ENCODE measurements around the gene EFHD1. TPM values are rescaled to one million over a fixed set of nuclear protein-coding genes. Genes with fewer than 3 reads are reported as not detected.

EFHD1 gene
- total RNA-seq, 1 experiment from 2014 or later: 0.47 TPM

- no peaks in the 10 kb centered on the region for H3K9me3 Mint-ChIP-seq (ENCODE audit: low read depth, unreplicated experiment)
- intact Hi-C loops (cut with micrococcal nuclease; ENCODE audit: unreplicated experiment): loop anchor here (10.0 kb wide), 1 partner anchor 420 kb away; no protein-coding TSS in a partner anchor
- no peaks in the 10 kb centered on the region for H3K4me1 Mint-ChIP-seq (ENCODE audit: low read depth, unreplicated experiment)
- H3K27ac Mint-ChIP-seq (ENCODE audit: unreplicated experiment): no peak overlapping the region
- no peak overlapping the region for H3K4me3 Mint-ChIP-seq (ENCODE audit: low read depth, unreplicated experiment)
- H3K36me3 Mint-ChIP-seq (ENCODE audit: insufficient read depth, unreplicated experiment): peaks cover 6% of the 10 kb centered on the region
- H3K27me3 Mint-ChIP-seq (ENCODE audit: unreplicated experiment): peaks cover 20% of the 10 kb centered on the region
- DNase-seq: no peak
- CTCF ChIA-PET: interaction anchor here (1.6 kb wide), 1 partner anchor 12 kb away, joined by 4 read pairs; no protein-coding TSS in a partner anchor
- BruUV-seq (replicated peaks): no TSS peak
- TF ChIP-seq, protein P1, sequence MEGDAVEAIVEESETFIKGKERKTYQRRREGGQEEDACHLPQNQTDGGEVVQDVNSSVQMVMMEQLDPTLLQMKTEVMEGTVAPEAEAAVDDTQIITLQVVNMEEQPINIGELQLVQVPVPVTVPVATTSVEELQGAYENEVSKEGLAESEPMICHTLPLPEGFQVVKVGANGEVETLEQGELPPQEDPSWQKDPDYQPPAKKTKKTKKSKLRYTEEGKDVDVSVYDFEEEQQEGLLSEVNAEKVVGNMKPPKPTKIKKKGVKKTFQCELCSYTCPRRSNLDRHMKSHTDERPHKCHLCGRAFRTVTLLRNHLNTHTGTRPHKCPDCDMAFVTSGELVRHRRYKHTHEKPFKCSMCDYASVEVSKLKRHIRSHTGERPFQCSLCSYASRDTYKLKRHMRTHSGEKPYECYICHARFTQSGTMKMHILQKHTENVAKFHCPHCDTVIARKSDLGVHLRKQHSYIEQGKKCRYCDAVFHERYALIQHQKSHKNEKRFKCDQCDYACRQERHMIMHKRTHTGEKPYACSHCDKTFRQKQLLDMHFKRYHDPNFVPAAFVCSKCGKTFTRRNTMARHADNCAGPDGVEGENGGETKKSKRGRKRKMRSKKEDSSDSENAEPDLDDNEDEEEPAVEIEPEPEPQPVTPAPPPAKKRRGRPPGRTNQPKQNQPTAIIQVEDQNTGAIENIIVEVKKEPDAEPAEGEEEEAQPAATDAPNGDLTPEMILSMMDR (IDR thresholded peaks at IDR 0.05; ENCODE audit: unreplicated experiment): no peak
These were observed 28.9 kb upstream of the EFHD1 start for GRCh38 chr2:232604535-232604934.

GRCh38 chr2:232607011-232607410, 26.4 kb upstream of the EFHD1 start:
- BruUV-seq (replicated peaks): no TSS peak
- peaks cover 6% of the 10 kb centered on the region for H3K36me3 Mint-ChIP-seq (ENCODE audit: insufficient read depth, unreplicated experiment)
- H3K4me1 Mint-ChIP-seq (ENCODE audit: low read depth, unreplicated experiment): no peaks in the 10 kb centered on the region
- TF ChIP-seq, protein P1 (IDR thresholded peaks at IDR 0.05; ENCODE audit: unreplicated experiment): no peak
- intact Hi-C loops (cut with micrococcal nuclease; ENCODE audit: unreplicated experiment): loop anchor here (5.0 to 10.0 kb wide), 2 partner anchors 65 to 418 kb away; no protein-coding TSS in a partner anchor
- no peak overlapping the region for H3K4me3 Mint-ChIP-seq (ENCODE audit: low read depth, unreplicated experiment)
- peaks cover 20% of the 10 kb centered on the region for H3K27me3 Mint-ChIP-seq (ENCODE audit: unreplicated experiment)
- DNase-seq: no peak
- CTCF ChIA-PET: interaction anchor here (0.9 kb wide), 1 partner anchor 1085 kb away, joined by 5 read pairs; no protein-coding TSS in a partner anchor
- no peak overlapping the region for H3K27ac Mint-ChIP-seq (ENCODE audit: unreplicated experiment)
- no peaks in the 10 kb centered on the region for H3K9me3 Mint-ChIP-seq (ENCODE audit: low read depth, unreplicated experiment)

DNA sequence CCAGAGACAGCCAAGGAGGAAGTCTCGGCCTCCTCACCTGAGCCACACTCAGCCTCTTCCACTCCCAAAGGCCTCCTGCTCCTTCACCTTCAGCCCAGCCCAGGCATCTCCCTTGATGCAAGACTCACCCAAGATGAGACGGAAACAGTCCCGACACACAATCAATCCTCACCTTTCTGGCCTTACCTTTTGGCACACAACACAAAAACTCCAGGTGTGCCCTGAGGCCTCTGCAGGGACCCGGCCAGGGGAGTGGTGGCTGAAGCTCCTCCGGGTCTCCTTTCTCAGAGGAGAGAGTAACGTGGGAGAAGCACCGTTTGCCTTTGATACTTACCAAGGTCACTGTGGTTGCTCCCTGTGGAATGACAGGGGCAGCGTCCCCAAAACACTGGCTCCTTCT, 23.8 kb upstream of the EFHD1 start:
- intact Hi-C loops (cut with micrococcal nuclease; ENCODE audit: unreplicated experiment): loop anchor here (5.0 to 10.0 kb wide), 3 partner anchors 63 to 645 kb away; partner anchors contain the start of gene ATG16L1
- DNase-seq: no peak
- Mint-ChIP-seq H3K4me1 (ENCODE audit: low read depth, unreplicated experiment) (peaks cover 9% of the 10 kb centered on the region), H3K36me3 (ENCODE audit: insufficient read depth, unreplicated experiment) (peaks cover 6% of the 10 kb centered on the region), H3K27ac (ENCODE audit: unreplicated experiment) (no peak overlapping the region), H3K9me3 (ENCODE audit: low read depth, unreplicated experiment) (no peaks in the 10 kb centered on the region), H3K4me3 (ENCODE audit: low read depth, unreplicated experiment) (no peak overlapping the region), H3K27me3 (ENCODE audit: unreplicated experiment) (peaks cover 4% of the 10 kb centered on the region)
- no TSS peak for BruUV-seq (replicated peaks)
- TF ChIP-seq, protein P1 (IDR thresholded peaks at IDR 0.05; ENCODE audit: unreplicated experiment): no peak
- CTCF ChIA-PET: no interaction called here

GRCh38 chr2:232610081-232610480, 23.3 kb upstream of the EFHD1 start:
- Mint-ChIP-seq H3K36me3 (ENCODE audit: insufficient read depth, unreplicated experiment) (peaks cover 6% of the 10 kb centered on the region), H3K4me3 (ENCODE audit: low read depth, unreplicated experiment) (no peak overlapping the region), H3K9me3 (ENCODE audit: low read depth, unreplicated experiment) (no peaks in the 10 kb centered on the region), H3K27me3 (ENCODE audit: unreplicated experiment) (no peaks in the 10 kb centered on the region), H3K27ac (ENCODE audit: unreplicated experiment) (no peak overlapping the region), H3K4me1 (ENCODE audit: low read depth, unreplicated experiment) (peaks cover 9% of the 10 kb centered on the region)
- no TSS peak for BruUV-seq (replicated peaks)
- DNase-seq: no peak
- TF ChIP-seq, protein P1 (IDR thresholded peaks at IDR 0.05; ENCODE audit: unreplicated experiment): no peak
- intact Hi-C loops (cut with micrococcal nuclease; ENCODE audit: unreplicated experiment): loop anchor here (10.0 kb wide), 1 partner anchor 645 kb away; the partner anchor contains the start of gene ATG16L1
- CTCF ChIA-PET: no interaction called here
